Type B pancreatic cell (in vitro differentiated cells): Measurements from ENCODE around the gene ATP2B1. TPM values are rescaled to one million over a fixed set of nuclear protein-coding genes. Genes with fewer than 3 reads are reported as not detected.

ENCODE experiments used
- DNase-seq: peaks from one replicate; pipeline ENCODE4 v3.0.0; 2021; ENCODE audit warnings: mixed read lengths; ENCODE audit not compliant: unreplicated experiment; ENCODE audit errors: extremely low spot score
- H3K27ac Mint-ChIP-seq: 2 replicates; pipeline ENCODE4 v1.8.0; 2021; ENCODE audit warnings: mild to moderate bottlenecking, mixed read lengths
- H3K27me3 Mint-ChIP-seq: 2 replicates; pipeline ENCODE4 v1.8.0; 2021; ENCODE audit warnings: mixed read lengths
- H3K36me3 Mint-ChIP-seq: 2 replicates; pipeline ENCODE4 v1.8.0; 2021; ENCODE audit warnings: mixed read lengths
- H3K4me1 Mint-ChIP-seq: one replicate; pipeline ENCODE4 v1.8.0; 2021; ENCODE audit warnings: mixed read lengths; ENCODE audit not compliant: unreplicated experiment
- H3K4me3 Mint-ChIP-seq: 2 replicates; pipeline ENCODE4 v1.8.0; 2021; ENCODE audit warnings: mild to moderate bottlenecking, mixed read lengths
- H3K9me3 Mint-ChIP-seq: 2 replicates; pipeline ENCODE4 v1.8.0; 2021; ENCODE audit warnings: mixed read lengths
- CTCF ChIP-seq: fragments of 200-600 bp; sonication (generic); conservative IDR thresholded peaks from 2 replicates; pipeline ENCODE4 v1.5.0; 2021; ENCODE audit warnings: antibody characterized with exemption, mild to moderate bottlenecking
- total RNA-seq: library from RNA; stranded (reverse); gene quantifications from 2 replicates; pipeline ENCODE4 v1.2.1, GENCODE V29; 2021; ENCODE audit warnings: low replicate concordance

Gene ATP2B1
- total RNA-seq, 1 donor from 2014 or later = 95.2 TPM

- Mint-ChIP-seq H3K4me1 (no peaks in the 10 kb centered on the region), H3K4me3 (no peak overlapping the region), H3K27ac (no peak overlapping the region), H3K36me3 (no peaks in the 10 kb centered on the region), H3K27me3 (no peaks in the 10 kb centered on the region), H3K9me3 (no peaks in the 10 kb centered on the region)
- no peak for DNase-seq
- TF ChIP-seq CTCF = no peak
Measured at GRCh38 chr12:89750389-89751351, 42.0 kb upstream of the ATP2B1 start.

- TF ChIP-seq CTCF = no peak
- H3K27me3 Mint-ChIP-seq = no peaks in the 10 kb centered on the region
- H3K9me3 Mint-ChIP-seq = no peaks in the 10 kb centered on the region
- no peaks in the 10 kb centered on the region for H3K36me3 Mint-ChIP-seq
- no peak overlapping the region for H3K4me3 Mint-ChIP-seq
- DNase-seq = no peak
- no peak overlapping the region for H3K27ac Mint-ChIP-seq
- no peaks in the 10 kb centered on the region for H3K4me1 Mint-ChIP-seq
Measured at GRCh38 chr12:89748791-89749190, 40.2 kb upstream of the ATP2B1 start.

GRCh38 chr12:89745286-89745685 lies 36.6 kb upstream of the ATP2B1 start:
- Mint-ChIP-seq H3K27ac (no peak overlapping the region), H3K4me1 (no peaks in the 10 kb centered on the region), H3K9me3 (no peaks in the 10 kb centered on the region), H3K27me3 (no peaks in the 10 kb centered on the region), H3K36me3 (no peaks in the 10 kb centered on the region), H3K4me3 (no peak overlapping the region)
- no peak for TF ChIP-seq CTCF
- DNase-seq = no peak

- Mint-ChIP-seq H3K4me3 (no peak overlapping the region), H3K36me3 (no peaks in the 10 kb centered on the region), H3K27ac (no peak overlapping the region), H3K27me3 (no peaks in the 10 kb centered on the region), H3K9me3 (peaks cover 4% of the 10 kb centered on the region), H3K4me1 (no peaks in the 10 kb centered on the region)
- no peak for DNase-seq
- TF ChIP-seq CTCF = no peak
Measured at GRCh38 chr12:89742337-89743022, 33.8 kb upstream of the ATP2B1 start.

- peaks cover 4% of the 10 kb centered on the region for H3K9me3 Mint-ChIP-seq
- no peak for TF ChIP-seq CTCF
Measured at GRCh38 chr12:89740943-89741342, 32.3 kb upstream of the ATP2B1 start.

More at GRCh38 chr12:89740943-89741342, 32.3 kb upstream of the ATP2B1 start:
- DNase-seq = no peak
- no peaks in the 10 kb centered on the region for H3K4me1 Mint-ChIP-seq
- H3K27me3 Mint-ChIP-seq = no peaks in the 10 kb centered on the region
- no peak overlapping the region for H3K27ac Mint-ChIP-seq
- no peaks in the 10 kb centered on the region for H3K36me3 Mint-ChIP-seq
- no peak overlapping the region for H3K4me3 Mint-ChIP-seq
